ENCODE results near the gene PKDREJ.
A peak's percentile ranks its signal among the peaks of the same experiment; 100 is the strongest.

PKDREJ gene

GRCh38 chr22:46230262-46230901, 32.8 kb downstream of the PKDREJ start:
- no peak for DNase-seq

GRCh38 chr22:46229701-46230100, 33.4 kb downstream of the PKDREJ start:
- DNase-seq, result no peak

- DNase-seq, result no peak
These were observed 36.6 kb downstream of the PKDREJ start for GRCh38 chr22:46226577-46226976.

GRCh38 chr22:46225631-46226030, 37.5 kb downstream of the PKDREJ start:
- no peak for DNase-seq

GRCh38 chr22:46224898-46225290, 38.2 kb downstream of the PKDREJ start:
- no peak for DNase-seq

- no peak for DNase-seq
These were observed 38.9 kb downstream of the PKDREJ start for GRCh38 chr22:46224044-46224897.

- no peak for DNase-seq
These were observed 42.2 kb downstream of the PKDREJ start for GRCh38 chr22:46220921-46221320.

GRCh38 chr22:46219636-46220035, 43.5 kb downstream of the PKDREJ start:
- no peak for DNase-seq

GRCh38 chr22:46214616-46215015, 48.5 kb downstream of the PKDREJ start:
- DNase-seq, result no peak

GRCh38 chr22:46214149-46214548, 49.0 kb downstream of the PKDREJ start:
- no peak for DNase-seq

GRCh38 chr22:46213052-46213451, 50.1 kb downstream of the PKDREJ start:
- peak; percentile 7 for DNase-seq

- DNase-seq, result no peak
These were observed 50.9 kb downstream of the PKDREJ start for GRCh38 chr22:46212195-46212594.

- DNase-seq, result no peak
These were observed 53.9 kb downstream of the PKDREJ start for GRCh38 chr22:46209262-46209661.

Measured in fibroblast of skin of right biceps (primary cell).